22Rv1 (cell line): ENCODE data around the gene CELA2B.
"Not testable (repeated sequence)": the region's sequence is repeated elsewhere in the genome, so short reads cannot be mapped to it uniquely, and the experiment has no call there.

Source experiments
- CTCF ChIP-seq: fragments of 450-650 bp; IDR thresholded peaks from 2 replicates; pipeline ENCODE4 v1.5.1; 2017; ENCODE audit warnings: mild to moderate bottlenecking
- ZFX ChIP-seq: fragments of 450-650 bp; IDR thresholded peaks from 2 replicates; pipeline ENCODE4 v1.6.1; 2017; ENCODE audit warnings: antibody characterized with exemption, borderline replicate concordance

- not testable (repeated sequence) for TF ChIP-seq ZFX, CTCF
Observed at GRCh38 chr1:15482455-15482854, 6.6 kb downstream of the CELA2B start.
